ENCODE data around the gene DHRS1.

DNA sequence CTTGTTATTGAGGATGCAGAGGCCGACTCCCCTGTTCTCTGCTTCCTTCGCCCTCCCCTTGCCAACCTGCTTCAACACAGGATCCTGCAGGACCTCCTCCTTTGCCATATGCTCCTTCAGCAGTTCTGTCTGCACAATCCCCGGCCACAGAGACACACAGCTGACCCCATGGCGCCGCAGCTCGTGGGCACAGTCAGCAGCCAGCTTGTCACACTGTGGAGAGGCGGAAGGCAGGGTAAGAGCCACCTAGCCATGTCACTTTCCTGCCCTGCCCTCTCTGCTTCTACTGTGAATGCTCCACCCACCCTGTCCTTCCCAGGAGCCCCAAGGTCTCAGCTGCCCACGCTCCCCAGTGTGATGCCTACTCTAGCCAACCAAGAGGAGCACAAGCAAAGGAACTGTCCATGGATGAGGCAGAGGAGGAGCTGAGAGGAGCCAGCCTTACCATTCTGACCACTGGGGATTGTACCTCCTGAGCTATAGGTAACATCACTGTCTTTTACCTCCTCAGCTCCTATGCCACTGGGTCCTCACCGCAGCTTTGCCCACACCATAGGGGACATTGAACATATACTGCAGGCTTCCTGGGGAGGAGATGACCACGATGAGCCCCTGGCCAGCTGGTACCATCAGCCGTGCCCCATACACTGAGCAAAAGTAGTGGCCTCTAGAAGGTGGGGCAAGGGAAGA, 7.3 kb downstream of the DHRS1 start:
- TF ChIP-seq, protein P1, sequence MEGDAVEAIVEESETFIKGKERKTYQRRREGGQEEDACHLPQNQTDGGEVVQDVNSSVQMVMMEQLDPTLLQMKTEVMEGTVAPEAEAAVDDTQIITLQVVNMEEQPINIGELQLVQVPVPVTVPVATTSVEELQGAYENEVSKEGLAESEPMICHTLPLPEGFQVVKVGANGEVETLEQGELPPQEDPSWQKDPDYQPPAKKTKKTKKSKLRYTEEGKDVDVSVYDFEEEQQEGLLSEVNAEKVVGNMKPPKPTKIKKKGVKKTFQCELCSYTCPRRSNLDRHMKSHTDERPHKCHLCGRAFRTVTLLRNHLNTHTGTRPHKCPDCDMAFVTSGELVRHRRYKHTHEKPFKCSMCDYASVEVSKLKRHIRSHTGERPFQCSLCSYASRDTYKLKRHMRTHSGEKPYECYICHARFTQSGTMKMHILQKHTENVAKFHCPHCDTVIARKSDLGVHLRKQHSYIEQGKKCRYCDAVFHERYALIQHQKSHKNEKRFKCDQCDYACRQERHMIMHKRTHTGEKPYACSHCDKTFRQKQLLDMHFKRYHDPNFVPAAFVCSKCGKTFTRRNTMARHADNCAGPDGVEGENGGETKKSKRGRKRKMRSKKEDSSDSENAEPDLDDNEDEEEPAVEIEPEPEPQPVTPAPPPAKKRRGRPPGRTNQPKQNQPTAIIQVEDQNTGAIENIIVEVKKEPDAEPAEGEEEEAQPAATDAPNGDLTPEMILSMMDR (IDR thresholded peaks at IDR 0.05), result no peak
- no peak for TF ChIP-seq POLR2AphosphoS5 (IDR thresholded peaks at IDR 0.05)
- TF ChIP-seq POLR2A (IDR thresholded peaks at IDR 0.05), result no peak

Data from sigmoid colon (tissue), 4 donors.